HL-60/S4 treated with retinoic acid at 250 ng/mL for 4 days and 3 days (cell line): ENCODE measurements around the gene OLFML1.

ENCODE experiments used
- in situ Hi-C: fragments of 300-500 bp; cut with MboI; formaldehyde crosslinking; loops from 2 replicates; pipeline ENCODE4 v1.7.0; 2022; ENCODE audit warnings: low sequenced_read_pairs

The OLFML1 gene

GRCh38 chr11:7473717-7474116 is 11.6 kb upstream of the OLFML1 start:
- in situ Hi-C loops: no loop called here

DNA sequence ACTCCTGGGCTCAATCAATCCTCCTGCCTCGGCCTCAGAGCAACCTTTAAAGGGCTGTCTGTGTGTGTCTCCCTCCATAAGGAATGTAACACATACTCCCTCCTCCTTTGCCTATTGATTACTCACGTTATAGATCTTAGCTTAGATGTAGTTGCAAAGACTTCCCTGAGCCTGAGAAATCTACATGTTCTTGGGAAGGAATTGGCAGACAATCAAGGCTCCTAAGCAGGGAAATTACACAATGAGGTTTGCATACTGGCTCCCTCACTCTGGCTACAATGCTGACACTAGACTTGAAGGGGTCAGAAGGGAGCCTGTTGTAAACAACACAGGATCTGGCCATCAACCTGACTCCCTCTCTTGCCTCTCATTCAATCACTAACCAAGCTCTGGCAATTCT is 5.2 kb upstream of the OLFML1 start:
- in situ Hi-C loops: no loop called here

GRCh38 chr11:7484131-7484530 is 1.2 kb upstream of the OLFML1 start:
- in situ Hi-C loops: no loop called here

- in situ Hi-C loops: no loop called here
Measured at GRCh38 chr11:7484645-7485044, 661 bp upstream of the OLFML1 start.

GRCh38 chr11:7486098-7486780 is 933 bp downstream of the OLFML1 start:
- in situ Hi-C loops: no loop called here

DNA sequence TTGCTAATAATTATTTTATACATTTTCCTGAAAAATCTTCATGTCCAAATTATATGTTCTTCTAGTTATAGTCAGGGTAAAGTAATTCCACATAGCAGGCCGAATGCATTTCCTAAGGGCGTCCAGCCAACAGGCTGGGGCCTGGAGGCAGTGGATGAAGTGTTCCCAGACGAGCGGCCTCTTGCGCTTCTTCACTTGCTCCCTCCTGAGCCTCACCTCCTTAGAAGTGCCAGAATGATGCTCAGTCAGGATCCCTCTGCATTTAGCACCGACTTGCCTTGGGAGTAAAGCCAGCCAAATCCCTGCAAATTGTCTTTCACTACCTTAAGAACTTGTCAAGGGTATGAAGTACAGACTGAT is 1.5 kb downstream of the OLFML1 start:
- in situ Hi-C loops: no loop called here

DNA sequence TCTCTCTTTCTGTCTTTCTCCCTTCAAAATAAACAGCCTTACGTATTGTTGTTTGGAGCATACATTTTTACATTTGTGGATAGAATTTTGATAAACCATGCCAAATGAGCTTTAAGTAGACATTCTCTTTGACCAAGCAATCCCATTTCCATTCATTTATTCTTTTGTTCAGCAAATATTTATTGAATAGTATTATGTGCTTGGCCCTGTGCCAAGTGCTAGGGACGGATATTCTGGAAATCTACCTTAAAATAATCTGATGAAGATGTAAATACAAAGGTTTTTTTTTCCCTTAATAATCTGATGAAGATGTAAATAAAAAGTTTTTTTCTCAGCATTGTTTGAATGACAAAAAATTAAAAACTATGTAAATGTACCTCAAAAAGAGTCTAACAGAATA is 2.1 kb downstream of the OLFML1 start:
- in situ Hi-C loops: no loop called here

- in situ Hi-C loops: no loop called here
Measured at GRCh38 chr11:7488681-7489080, 3.4 kb downstream of the OLFML1 start.

GRCh38 chr11:7489376-7489775 is 4.1 kb downstream of the OLFML1 start:
- in situ Hi-C loops: no loop called here

GRCh38 chr11:7490054-7490453 is 4.7 kb downstream of the OLFML1 start:
- in situ Hi-C loops: no loop called here

DNA sequence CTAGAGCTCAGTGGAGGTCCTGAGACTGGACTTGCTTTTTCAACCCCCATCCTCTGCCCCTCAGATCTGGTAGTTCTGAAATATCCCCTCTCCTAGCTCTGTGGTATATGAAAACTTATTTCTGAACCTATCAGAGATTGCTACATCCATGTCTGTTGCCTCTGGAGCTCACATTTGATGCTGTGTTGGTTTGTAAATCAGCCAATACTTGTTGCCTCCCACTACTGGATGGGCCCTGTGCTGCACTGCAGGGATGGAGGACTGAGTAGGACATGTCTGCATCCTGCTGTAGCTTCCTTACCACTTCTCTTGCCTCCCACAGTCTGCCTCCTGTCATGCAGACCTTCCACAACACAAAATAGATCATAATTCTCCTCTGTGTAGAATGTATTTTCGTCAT is 5.2 kb downstream of the OLFML1 start:
- in situ Hi-C loops: no loop called here

GRCh38 chr11:7492253-7492652 is 6.9 kb downstream of the OLFML1 start:
- in situ Hi-C loops: no loop called here

DNA sequence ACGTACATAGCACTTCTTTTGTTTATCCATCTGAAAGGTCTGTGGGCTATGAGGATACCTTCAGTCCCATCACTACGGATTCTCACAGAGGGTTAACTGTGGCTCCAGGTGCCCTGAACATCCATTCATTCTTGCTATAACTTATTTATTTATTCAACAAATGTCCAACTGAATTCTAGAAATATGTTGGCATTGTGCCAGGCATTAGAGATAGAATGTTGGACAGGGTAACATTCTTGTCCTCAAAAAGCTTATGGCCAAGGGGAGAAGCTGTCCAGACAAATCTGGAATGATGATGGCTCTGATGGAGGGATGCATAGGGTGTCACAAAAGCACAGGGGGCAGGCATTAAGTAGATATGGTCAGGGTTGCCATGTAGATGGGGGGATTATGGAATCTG is 8.4 kb downstream of the OLFML1 start:
- in situ Hi-C loops: no loop called here

DNA sequence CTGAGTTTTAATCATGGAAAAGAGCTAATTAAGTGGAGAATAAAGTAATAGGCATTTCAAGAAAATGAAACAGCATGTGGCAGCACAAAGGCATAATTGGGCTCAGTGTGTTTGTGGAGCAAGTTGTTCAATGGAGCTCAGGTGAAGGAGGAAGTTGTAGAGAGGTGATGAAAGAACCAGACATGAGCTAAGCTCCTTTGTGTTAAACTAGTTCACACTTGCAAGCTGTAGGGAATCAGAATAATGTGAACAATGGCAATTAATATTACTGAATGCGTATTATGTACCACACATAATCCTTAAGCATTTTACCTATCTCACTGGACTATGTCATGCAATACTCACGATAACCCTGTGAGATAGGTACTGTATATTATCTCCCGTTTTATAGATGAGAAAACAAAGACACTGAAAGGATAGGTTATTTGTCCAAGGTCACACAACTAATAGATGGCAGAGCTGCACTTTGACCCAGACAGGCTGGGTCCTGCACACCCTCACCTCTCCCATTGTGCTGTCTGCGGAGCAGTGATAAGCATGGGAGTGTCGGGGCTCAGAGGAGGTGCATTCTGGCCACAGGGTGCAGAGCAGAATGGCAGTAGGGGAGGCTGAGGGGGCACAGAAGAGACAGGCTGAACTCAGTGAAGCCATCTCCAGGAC is 8.9 kb downstream of the OLFML1 start:
- in situ Hi-C loops: no loop called here

GRCh38 chr11:7495882-7496551 is 10.7 kb downstream of the OLFML1 start:
- in situ Hi-C loops: no loop called here

GRCh38 chr11:7498193-7498592 is 12.9 kb downstream of the OLFML1 start:
- in situ Hi-C loops: no loop called here

DNA sequence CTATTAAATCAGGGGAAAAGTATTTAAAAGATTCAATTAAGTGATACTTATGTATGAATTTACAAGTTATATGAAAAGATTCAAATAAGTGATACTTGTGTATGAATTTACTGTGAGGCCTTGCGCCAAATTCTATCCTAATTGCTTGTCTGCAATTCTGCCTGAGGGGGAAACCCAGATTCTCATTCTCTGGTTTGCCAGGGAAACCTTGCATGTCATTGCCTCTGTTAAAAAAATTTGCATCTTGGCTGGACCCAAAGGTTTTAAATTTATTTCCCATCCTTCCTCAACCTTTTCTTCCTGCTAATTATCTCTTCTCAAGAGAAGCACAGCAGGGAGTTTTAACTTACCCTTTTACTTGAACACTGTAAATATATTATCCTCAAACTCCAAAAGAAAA is 13.8 kb downstream of the OLFML1 start:
- in situ Hi-C loops: no loop called here

DNA sequence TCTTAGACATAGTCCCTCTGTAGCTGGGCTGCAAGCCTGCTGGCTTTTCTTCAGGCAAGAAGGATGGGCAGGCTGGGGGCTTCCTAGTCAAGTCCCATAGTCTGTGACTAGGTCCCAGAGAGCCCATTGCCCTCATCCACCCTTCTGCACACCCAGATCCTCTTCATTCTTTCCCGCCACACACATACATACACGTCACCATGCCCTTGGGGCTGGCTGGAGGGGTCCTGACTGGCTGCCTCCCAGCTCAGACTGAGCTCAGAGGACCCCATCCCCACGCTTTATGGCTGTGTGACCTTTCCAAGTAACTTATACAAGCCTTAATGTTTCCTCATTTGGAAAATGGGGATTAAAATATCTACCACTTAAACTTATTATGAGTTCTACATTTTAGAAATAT is 14.9 kb downstream of the OLFML1 start:
- in situ Hi-C loops: no loop called here

- in situ Hi-C loops: no loop called here
Measured at GRCh38 chr11:7501251-7501650, 15.9 kb downstream of the OLFML1 start.

DNA sequence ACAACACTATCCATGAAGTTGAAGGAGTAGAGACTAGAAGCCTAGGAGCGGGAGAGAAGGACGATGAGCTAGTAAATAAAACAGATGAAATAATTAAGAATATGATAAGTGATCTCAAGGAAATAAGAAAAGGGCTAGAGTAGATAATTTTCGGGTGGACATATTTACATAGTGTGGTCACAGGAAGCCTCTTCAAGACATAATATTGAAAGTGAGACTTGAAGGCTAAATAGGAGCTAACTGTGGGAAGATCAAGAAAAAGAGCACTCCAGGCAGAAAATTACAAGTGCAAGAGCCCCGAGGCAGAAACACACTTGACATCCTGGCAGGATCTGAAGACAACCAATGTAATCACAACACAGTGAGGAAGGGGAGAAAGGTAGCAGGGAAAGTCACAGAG is 16.6 kb downstream of the OLFML1 start:
- in situ Hi-C loops: no loop called here

DNA sequence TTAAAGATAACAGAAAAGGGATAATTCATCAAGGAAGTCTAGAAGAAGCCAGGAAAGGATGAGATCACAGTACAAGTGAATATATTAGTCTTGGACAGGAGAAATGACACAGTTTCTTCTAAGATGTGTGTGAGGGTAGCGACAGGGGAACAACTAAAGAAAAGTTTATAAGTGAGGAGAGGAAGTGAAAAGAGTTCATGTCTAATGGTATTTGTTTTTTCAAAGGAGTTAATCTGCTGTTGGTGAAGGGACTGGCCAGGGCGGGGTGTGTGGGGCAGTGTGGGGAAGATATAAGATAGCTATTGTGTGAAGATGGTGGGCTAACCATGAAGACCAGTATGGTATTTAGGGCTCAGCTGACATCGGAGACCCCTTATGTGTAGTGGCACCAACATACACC is 20.9 kb downstream of the OLFML1 start:
- in situ Hi-C loops: no loop called here

GRCh38 chr11:7508087-7508486 is 22.8 kb downstream of the OLFML1 start:
- in situ Hi-C loops: no loop called here
